Ovary (tissue), 3 donors: ENCODE results near the gene XRCC3.

Experiments
- CTCF ChIP-seq, 3 donors: fragments of 450-650 bp in 2 of 3; fragments of 200-600 bp in 1 of 3; IDR thresholded peaks; one replicate each; pipeline versions ENCODE4 v1.5.1 to v1.8.0; 2016 to 2022; ENCODE audit warnings: antibody characterized with exemption in 3 of 3, mild to moderate bottlenecking in 1 of 3
- EP300 ChIP-seq: sonication (generic); formaldehyde crosslinking; IDR thresholded peaks from one replicate; pipeline ENCODE4 v1.6.1; 2017; ENCODE audit warnings: antibody characterized with exemption
- POLR2A ChIP-seq: fragments of 450-650 bp; IDR thresholded peaks from one replicate; pipeline ENCODE4 v1.6.1; 2017; ENCODE audit warnings: antibody characterized with exemption, mild to moderate bottlenecking, moderate library complexity
- donor health status: DM: no; HTN: no; CAD: no.

- no peak for TF ChIP-seq CTCF (IDR thresholded peaks at IDR 0.05)
- TF ChIP-seq POLR2A, result no peak
- no peak for TF ChIP-seq EP300
Measured at GRCh38 chr14:103695296-103696069, 19.8 kb downstream of the XRCC3 start.
